Karpas-422 (cell line): ENCODE data around the gene DSC1. TPM values are rescaled to one million over a fixed set of nuclear protein-coding genes. Genes with fewer than 3 reads are reported as not detected.
A peak's percentile ranks its signal among the peaks of the same experiment; 100 is the strongest.

Source experiments
- DNase-seq: peaks from one replicate; pipeline ENCODE4 v3.0.0-alpha.2; 2015
- H2AFZ ChIP-seq: fragments of 200-600 bp; sonication (generic); 2 replicates; pipeline ENCODE4 v1.6.1; 2014; ENCODE audit warnings: antibody characterized with exemption, low read length, mixed read lengths
- H3K27ac ChIP-seq: fragments of 200-600 bp; sonication (generic); 2 replicates; pipeline ENCODE4 v1.5.1; 2014; ENCODE audit warnings: mild to moderate bottlenecking, low read length, moderate library complexity
- H3K27me3 ChIP-seq: fragments of 200-600 bp; sonication (generic); 2 replicates; pipeline ENCODE4 v1.6.1; 2014; ENCODE audit warnings: low read length, mixed read lengths
- H3K36me3 ChIP-seq: fragments of 200-600 bp; sonication (generic); 2 replicates; pipeline ENCODE4 v1.6.1; 2014; ENCODE audit warnings: low read length, mixed read lengths; ENCODE audit not compliant: insufficient read depth
- H3K4me1 ChIP-seq: fragments of 200-600 bp; sonication (generic); 2 replicates; pipeline ENCODE4 v1.6.1; 2014; ENCODE audit warnings: mild to moderate bottlenecking, low read length, mixed read lengths
- H3K4me2 ChIP-seq: fragments of 200-600 bp; sonication (generic); 2 replicates; pipeline ENCODE4 v1.6.1; 2014; ENCODE audit warnings: low read length, low read depth, mild to moderate bottlenecking; ENCODE audit not compliant: poor library complexity, severe bottlenecking
- H3K4me3 ChIP-seq: fragments of 200-600 bp; sonication (generic); 2 replicates; pipeline ENCODE4 v1.5.1; 2014; ENCODE audit warnings: mild to moderate bottlenecking, antibody characterized with exemption, low read length, mixed read lengths
- H3K79me2 ChIP-seq: fragments of 200-600 bp; sonication (generic); 2 replicates; pipeline ENCODE4 v1.6.1; 2014; ENCODE audit warnings: mild to moderate bottlenecking, low read length, mixed read lengths
- H3K9ac ChIP-seq: fragments of 200-600 bp; sonication (generic); 2 replicates; pipeline ENCODE4 v1.6.0; 2014; ENCODE audit warnings: low read length
- H3K9me2 ChIP-seq: fragments of 200-600 bp; sonication (generic), shearing (Covaris generic); replicated peaks from 2 replicates; pipeline ENCODE4 v1.6.0; 2014; ENCODE audit warnings: mild to moderate bottlenecking, low read length, moderate library complexity; ENCODE audit not compliant: insufficient read depth
- H3K9me3 ChIP-seq: fragments of 300-700, 200-600 bp; sonication (generic); 2 replicates; pipeline ENCODE4 v1.6.1; 2014; ENCODE audit warnings: low read length, mixed read lengths
- H4K20me1 ChIP-seq: fragments of 200-600 bp; sonication (generic); 2 replicates; pipeline ENCODE4 v1.6.1; 2014; ENCODE audit warnings: mild to moderate bottlenecking, antibody characterized with exemption, low read length, low read depth; ENCODE audit not compliant: insufficient read depth
- total RNA-seq: library from RNA; depleted of rRNA; stranded (reverse); fragments of >200 nt; shearing (Covaris generic); gene quantifications from 2 replicates; pipeline ENCODE4 v1.2.3, GENCODE V29; 2014; ENCODE audit warnings: low replicate concordance

DSC1 gene
- total RNA-seq, 1 experiment from 2014 or later, result 2.4 TPM

- Histone ChIP-seq H3K9me2 (no peaks in the 10 kb centered on the region), H4K20me1 (no peaks in the 10 kb centered on the region), H3K4me1 (peaks cover 17% of the 10 kb centered on the region), H3K4me3 (peak overlapping the region; percentile 18; the same call in 1 of the 2 replicates), H3K9ac (peak overlapping the region; percentile 23; the same call in 1 of the 2 replicates), H3K9me3 (no peaks in the 10 kb centered on the region), H3K27me3 (no peaks in the 10 kb centered on the region), H3K27ac (no peak overlapping the region), H3K79me2 (no peaks in the 10 kb centered on the region), H2AFZ (peak overlapping the region; percentile 92), H3K4me2 (peak overlapping the region; percentile 16), H3K36me3 (no peaks in the 10 kb centered on the region; the same call in 1 of the 2 replicates)
- DNase-seq, result no peak
Measured at GRCh38 chr18:31162419-31162793, 250 bp downstream of the DSC1 start.

DNA sequence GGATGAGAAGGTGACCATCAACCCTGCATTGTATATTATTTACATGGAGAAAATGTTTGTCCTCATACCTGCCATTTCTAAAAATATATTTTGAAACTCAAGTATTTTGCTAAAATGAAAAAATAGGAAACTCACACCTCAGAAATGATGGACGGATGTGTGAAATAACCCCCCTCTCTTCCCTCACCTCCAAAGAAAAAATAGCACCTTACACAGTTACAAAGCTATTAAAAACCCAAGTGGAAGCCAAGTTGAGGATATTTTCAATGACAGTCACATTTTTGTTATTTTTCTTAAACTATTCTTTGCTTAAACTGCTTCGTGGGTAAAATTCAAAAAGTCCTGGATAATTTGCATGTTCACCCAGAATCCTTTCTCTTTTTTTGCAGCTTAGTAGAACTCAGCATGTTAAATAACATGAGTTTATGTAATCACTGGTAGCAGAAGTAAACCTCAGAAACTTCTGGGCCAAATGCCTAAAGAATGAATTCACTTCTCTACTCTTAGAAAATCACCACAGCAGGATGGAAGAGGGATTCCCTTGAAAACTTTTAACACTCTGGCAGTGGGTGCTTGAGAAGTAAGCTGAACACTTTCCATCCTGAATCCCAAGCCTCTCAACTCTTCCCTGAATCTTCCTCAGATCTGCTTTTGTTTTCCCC lies 768 bp downstream of the DSC1 start:
- H2AFZ ChIP-seq, result peak overlapping the region; percentile 92
- no peaks in the 10 kb centered on the region; the same call in 1 of the 2 replicates for H3K36me3 ChIP-seq
- no peaks in the 10 kb centered on the region for H3K9me2 ChIP-seq
- no peaks in the 10 kb centered on the region for H3K79me2 ChIP-seq
- H3K4me1 ChIP-seq, result peaks cover 17% of the 10 kb centered on the region
- H3K4me2 ChIP-seq, result peak overlapping the region; percentile 16
- no peaks in the 10 kb centered on the region for H3K9me3 ChIP-seq
- H3K27ac ChIP-seq, result no peak overlapping the region
- no peaks in the 10 kb centered on the region for H3K27me3 ChIP-seq
- peak overlapping the region; percentile 23; the same call in 1 of the 2 replicates for H3K9ac ChIP-seq
- no peaks in the 10 kb centered on the region for H4K20me1 ChIP-seq
- DNase-seq, result no peak
- peak overlapping the region; percentile 18; the same call in 1 of the 2 replicates for H3K4me3 ChIP-seq

DNA sequence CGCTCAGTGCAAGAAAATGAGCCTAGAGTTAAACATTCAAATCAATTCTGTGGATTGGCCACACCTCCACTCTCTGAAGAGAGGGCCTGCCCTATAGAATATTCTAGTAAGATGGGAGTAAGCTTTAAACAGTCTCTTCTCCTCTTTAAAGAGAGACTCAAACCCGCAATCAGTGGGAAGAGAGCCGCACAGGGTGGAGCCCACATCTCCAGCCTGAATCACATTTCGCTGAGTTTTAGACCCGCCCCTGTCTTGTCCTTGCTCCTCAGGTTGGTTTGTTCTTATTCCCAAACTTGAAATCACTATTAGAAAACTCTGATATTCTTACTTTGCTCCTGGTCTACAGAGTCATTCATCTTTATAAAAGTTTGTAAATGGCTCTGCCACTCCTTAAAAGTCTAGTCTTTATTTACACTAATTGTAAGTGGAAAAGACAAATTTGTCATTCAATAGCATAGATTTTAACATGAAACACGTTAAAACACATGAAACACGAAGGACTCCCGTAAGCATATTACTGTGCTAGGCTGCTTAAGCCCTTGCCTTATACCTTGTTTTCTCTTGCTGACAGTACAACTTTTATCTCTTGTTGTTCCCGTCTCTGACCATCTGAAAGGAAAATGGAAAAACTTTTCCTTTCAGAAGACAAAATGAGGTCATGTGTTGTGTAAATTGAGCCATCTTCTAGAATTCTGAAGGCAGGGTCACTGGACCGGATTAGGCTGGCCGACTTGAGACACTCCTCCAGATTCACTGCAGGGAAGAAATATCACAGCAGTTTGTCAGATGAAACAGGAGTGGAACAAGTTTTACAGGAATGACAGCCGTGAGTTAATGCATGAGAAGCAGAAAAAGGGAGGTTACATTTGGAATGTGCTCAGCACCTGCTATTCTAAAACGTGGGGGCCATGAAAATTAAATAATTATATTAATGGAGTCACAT lies 5.6 kb downstream of the DSC1 start:
- Histone ChIP-seq H3K4me1 (peaks cover 4% of the 10 kb centered on the region), H3K36me3 (no peaks in the 10 kb centered on the region; the same call in 1 of the 2 replicates), H3K27me3 (no peaks in the 10 kb centered on the region), H3K9me2 (no peaks in the 10 kb centered on the region), H3K79me2 (no peaks in the 10 kb centered on the region), H3K27ac (no peak overlapping the region), H3K9ac (no peak overlapping the region), H2AFZ (no peak overlapping the region), H3K9me3 (no peaks in the 10 kb centered on the region), H3K4me2 (no peak overlapping the region), H4K20me1 (no peaks in the 10 kb centered on the region), H3K4me3 (no peak overlapping the region)
- no peak for DNase-seq

DNA sequence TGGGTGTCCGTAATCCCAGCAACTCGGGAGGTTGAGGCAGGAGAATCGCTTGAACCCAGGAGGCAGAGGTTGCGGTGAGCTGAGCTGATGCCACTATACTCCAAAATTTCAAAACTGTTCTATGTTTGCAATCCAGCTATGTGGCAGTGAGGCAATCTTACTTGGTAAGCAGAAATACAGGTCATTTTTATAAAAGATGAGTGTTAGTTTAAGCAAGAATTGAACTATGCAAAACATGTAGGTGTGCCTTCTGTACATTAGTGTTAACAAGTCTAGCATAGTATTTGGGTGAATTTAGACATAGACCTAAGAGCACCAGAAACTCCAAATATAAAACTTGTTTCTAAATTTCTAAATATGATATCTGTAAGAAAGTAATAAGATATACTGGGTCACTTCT lies 7.2 kb downstream of the DSC1 start:
- no peaks in the 10 kb centered on the region for H3K9me3 ChIP-seq
- no peak for DNase-seq
- H2AFZ ChIP-seq, result no peak overlapping the region
- H3K9me2 ChIP-seq, result no peaks in the 10 kb centered on the region
- no peaks in the 10 kb centered on the region for H4K20me1 ChIP-seq
- H3K27me3 ChIP-seq, result no peaks in the 10 kb centered on the region
- H3K79me2 ChIP-seq, result no peaks in the 10 kb centered on the region
- H3K4me2 ChIP-seq, result no peak overlapping the region
- H3K4me3 ChIP-seq, result no peak overlapping the region
- no peaks in the 10 kb centered on the region; the same call in 1 of the 2 replicates for H3K4me1 ChIP-seq
- no peak overlapping the region for H3K27ac ChIP-seq
- H3K9ac ChIP-seq, result no peak overlapping the region
- no peaks in the 10 kb centered on the region for H3K36me3 ChIP-seq

DNA sequence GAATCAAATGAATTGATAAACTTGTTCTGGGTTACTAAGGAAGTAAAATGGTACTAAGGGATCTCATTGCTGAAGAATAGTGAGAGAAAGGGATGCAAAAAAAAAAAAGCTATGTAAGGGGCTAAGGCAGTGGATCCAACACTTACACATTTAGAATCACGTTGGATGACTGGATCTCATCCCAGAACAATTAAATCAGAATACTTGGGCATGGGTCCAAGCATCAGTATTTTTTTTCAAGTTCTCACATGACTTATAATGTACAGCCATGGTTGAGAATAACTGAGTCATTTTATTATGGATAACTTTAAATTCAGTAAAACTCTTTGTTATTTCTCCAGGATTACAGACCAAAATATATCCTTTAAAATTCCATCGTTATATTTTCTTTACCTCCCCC lies 8.5 kb downstream of the DSC1 start:
- Histone ChIP-seq H3K4me3 (no peak overlapping the region), H3K36me3 (no peaks in the 10 kb centered on the region), H3K79me2 (no peaks in the 10 kb centered on the region), H3K9me2 (no peaks in the 10 kb centered on the region), H2AFZ (no peak overlapping the region), H3K9ac (no peak overlapping the region), H3K27me3 (no peaks in the 10 kb centered on the region), H3K4me2 (no peak overlapping the region), H3K27ac (no peak overlapping the region), H4K20me1 (no peaks in the 10 kb centered on the region), H3K4me1 (no peaks in the 10 kb centered on the region; the same call in 1 of the 2 replicates), H3K9me3 (no peaks in the 10 kb centered on the region)
- DNase-seq, result no peak

DNA sequence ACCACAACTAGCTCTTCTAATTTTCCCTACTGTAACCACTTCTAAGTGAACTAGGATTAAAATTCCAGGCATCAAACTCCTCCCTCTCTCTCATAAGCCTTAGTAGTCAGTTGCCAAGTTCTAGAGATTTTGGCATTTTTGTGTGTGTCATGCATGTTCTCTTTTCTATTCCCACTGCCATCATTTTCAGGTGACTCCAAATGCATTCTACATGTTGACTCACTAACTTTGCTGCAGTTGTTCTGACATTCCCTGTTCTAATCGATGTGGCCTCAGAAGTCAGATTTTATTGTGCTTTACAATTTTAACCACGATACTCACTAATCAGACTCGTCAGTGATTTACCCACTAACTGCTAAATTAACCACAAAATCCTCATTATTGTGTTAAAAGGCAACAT lies 13.3 kb downstream of the DSC1 start:
- Histone ChIP-seq H3K4me2 (no peak overlapping the region), H2AFZ (no peak overlapping the region), H3K36me3 (no peaks in the 10 kb centered on the region), H3K79me2 (no peaks in the 10 kb centered on the region), H3K4me3 (no peak overlapping the region), H3K9ac (no peak overlapping the region), H4K20me1 (no peaks in the 10 kb centered on the region), H3K27ac (no peak overlapping the region), H3K9me3 (no peaks in the 10 kb centered on the region), H3K27me3 (no peaks in the 10 kb centered on the region), H3K9me2 (no peaks in the 10 kb centered on the region), H3K4me1 (no peaks in the 10 kb centered on the region)
- no peak for DNase-seq

GRCh38 chr18:31148600-31148999 lies 14.1 kb downstream of the DSC1 start:
- H3K79me2 ChIP-seq, result no peaks in the 10 kb centered on the region
- H2AFZ ChIP-seq, result no peak overlapping the region; the same call in 1 of the 2 replicates
- no peaks in the 10 kb centered on the region for H3K9me3 ChIP-seq
- no peaks in the 10 kb centered on the region for H4K20me1 ChIP-seq
- H3K27me3 ChIP-seq, result no peaks in the 10 kb centered on the region
- H3K27ac ChIP-seq, result no peak overlapping the region
- no peaks in the 10 kb centered on the region for H3K4me1 ChIP-seq
- H3K4me2 ChIP-seq, result no peak overlapping the region
- no peak for DNase-seq
- no peak overlapping the region for H3K9ac ChIP-seq
- H3K4me3 ChIP-seq, result no peak overlapping the region
- H3K36me3 ChIP-seq, result no peaks in the 10 kb centered on the region
- H3K9me2 ChIP-seq, result no peaks in the 10 kb centered on the region

- H3K27ac ChIP-seq, result no peak overlapping the region
Measured at GRCh38 chr18:31146809-31147208, 15.8 kb downstream of the DSC1 start.

More at GRCh38 chr18:31146809-31147208, 15.8 kb downstream of the DSC1 start:
- no peak overlapping the region for H3K9ac ChIP-seq
- H3K79me2 ChIP-seq, result no peaks in the 10 kb centered on the region
- no peak overlapping the region for H3K4me3 ChIP-seq
- no peak for DNase-seq
- no peaks in the 10 kb centered on the region for H3K4me1 ChIP-seq
- H2AFZ ChIP-seq, result no peak overlapping the region
- H3K4me2 ChIP-seq, result no peak overlapping the region
- no peaks in the 10 kb centered on the region for H3K9me3 ChIP-seq
- H4K20me1 ChIP-seq, result no peaks in the 10 kb centered on the region
- no peaks in the 10 kb centered on the region for H3K27me3 ChIP-seq
- no peaks in the 10 kb centered on the region for H3K36me3 ChIP-seq
- H3K9me2 ChIP-seq, result no peaks in the 10 kb centered on the region
